Loucy (cell line): ENCODE measurements around the gene CRABP1.
A peak's percentile ranks its signal among the peaks of the same experiment; 100 is the strongest.

Source experiments
- H2AFZ ChIP-seq: fragments of 200-600 bp; sonication (generic); 2 replicates; pipeline ENCODE4 v1.6.0; 2016; ENCODE audit warnings: antibody characterized with exemption, mild to moderate bottlenecking, low read length, moderate library complexity
- H3F3A ChIP-seq: fragments of 200-600 bp; 2 replicates; pipeline ENCODE4 v1.6.0; 2016; ENCODE audit warnings: antibody characterized with exemption, low read depth, mild to moderate bottlenecking
- H3K27me3 ChIP-seq: fragments of 200-600 bp; sonication (generic); 2 replicates; pipeline ENCODE4 v1.6.1; 2014; ENCODE audit warnings: low read length, mild to moderate bottlenecking; ENCODE audit not compliant: insufficient read depth, poor library complexity, severe bottlenecking
- H3K36me3 ChIP-seq: fragments of 200-600 bp; sonication (generic); 2 replicates; pipeline ENCODE4 v1.6.1; 2016; ENCODE audit warnings: low read length; ENCODE audit not compliant: insufficient read depth
- H3K4me1 ChIP-seq: fragments of 200-600 bp; sonication (generic); 2 replicates; pipeline ENCODE4 v1.5.1; 2014; ENCODE audit warnings: low read length, mild to moderate bottlenecking; ENCODE audit not compliant: insufficient read depth, poor library complexity, severe bottlenecking
- H3K4me2 ChIP-seq: fragments of 200-600 bp; sonication (generic); 2 replicates; pipeline ENCODE4 v1.6.0; 2014; ENCODE audit warnings: antibody characterized with exemption, low read length, low read depth, mild to moderate bottlenecking; ENCODE audit not compliant: poor library complexity, severe bottlenecking
- H3K4me3 ChIP-seq: fragments of 200-600 bp; sonication (generic); 2 replicates; pipeline ENCODE4 v1.5.1; 2014; ENCODE audit warnings: low read length, mild to moderate bottlenecking, mixed read lengths; ENCODE audit not compliant: poor library complexity, severe bottlenecking
- H3K79me2 ChIP-seq: fragments of 200-600 bp; sonication (generic); 2 replicates; pipeline ENCODE4 v1.6.1; 2014; ENCODE audit warnings: low read length; ENCODE audit not compliant: insufficient read depth
- H3K9ac ChIP-seq: fragments of 200-600 bp; sonication (generic); 2 replicates; pipeline ENCODE4 v1.6.0; 2014; ENCODE audit warnings: mild to moderate bottlenecking, low read depth, low read length, moderate library complexity; ENCODE audit not compliant: poor library complexity, severe bottlenecking
- H3K9me2 ChIP-seq: fragments of 200-600 bp; sonication (generic); replicated peaks from 2 replicates; pipeline ENCODE4 v1.6.1; 2016; ENCODE audit warnings: low read depth, low read length, mixed read lengths
- H3K9me3 ChIP-seq: fragments of 200-600 bp; sonication (generic); 2 replicates; pipeline ENCODE4 v1.6.1; 2014; ENCODE audit warnings: mild to moderate bottlenecking, antibody characterized with exemption, low read length, low read depth; ENCODE audit not compliant: insufficient read depth
- H4K20me1 ChIP-seq: fragments of 200-600 bp; sonication (generic); 2 replicates; pipeline ENCODE4 v1.6.0; 2014; ENCODE audit warnings: antibody characterized with exemption, low read length, mild to moderate bottlenecking; ENCODE audit not compliant: insufficient read depth, poor library complexity, severe bottlenecking
- EZH2phosphoT487 ChIP-seq: fragments of 200-600 bp; IDR thresholded peaks from 2 replicates; pipeline ENCODE4 v1.6.1; 2018; ENCODE audit warnings: antibody characterized with exemption, mild to moderate bottlenecking, moderate library complexity, borderline replicate concordance
- TF ChIP-seq, protein P1 (sequence below): fragments of 200-600 bp; sonication (generic); conservative IDR thresholded peaks from 2 replicates; pipeline ENCODE4 v1.5.1; 2014; ENCODE audit warnings: mild to moderate bottlenecking, antibody characterized with exemption, low read length

The CRABP1 gene

DNA sequence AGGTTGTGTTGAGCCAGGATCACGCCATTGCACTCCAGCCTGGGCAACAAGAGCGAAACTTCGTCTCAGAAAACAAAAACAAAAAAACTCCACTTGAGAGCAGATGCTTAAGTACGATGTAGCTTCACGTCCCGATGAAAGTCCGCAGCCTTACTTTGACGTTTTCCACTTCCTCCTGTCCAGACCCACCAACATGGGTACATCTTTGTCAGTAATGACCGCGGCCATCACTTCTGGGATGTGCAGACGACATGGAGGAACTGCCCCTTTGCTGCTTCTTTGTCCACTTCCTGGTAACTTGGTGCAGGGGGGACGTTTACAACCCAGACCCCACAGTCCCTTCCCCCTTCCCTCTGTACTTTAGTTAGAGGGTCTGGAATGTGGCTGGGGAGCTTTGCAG, 48.7 kb downstream of the CRABP1 start:
- Histone ChIP-seq H3K9me2 (no peaks in the 10 kb centered on the region), H3K4me1 (no peaks in the 10 kb centered on the region), H3K36me3 (no peaks in the 10 kb centered on the region), H2AFZ (0 out of 2 replicates have a peak overlapping the region, but pooled peaks have one; percentile 52), H4K20me1 (no peaks in the 10 kb centered on the region), H3K4me2 (no peak overlapping the region), H3F3A (no peaks in the 10 kb centered on the region), H3K9me3 (no peaks in the 10 kb centered on the region), H3K4me3 (no peak overlapping the region), H3K9ac (no peak overlapping the region), H3K79me2 (no peaks in the 10 kb centered on the region), H3K27me3 (no peaks in the 10 kb centered on the region)
- TF ChIP-seq EZH2phosphoT487, result no peak
- TF ChIP-seq, protein P1, sequence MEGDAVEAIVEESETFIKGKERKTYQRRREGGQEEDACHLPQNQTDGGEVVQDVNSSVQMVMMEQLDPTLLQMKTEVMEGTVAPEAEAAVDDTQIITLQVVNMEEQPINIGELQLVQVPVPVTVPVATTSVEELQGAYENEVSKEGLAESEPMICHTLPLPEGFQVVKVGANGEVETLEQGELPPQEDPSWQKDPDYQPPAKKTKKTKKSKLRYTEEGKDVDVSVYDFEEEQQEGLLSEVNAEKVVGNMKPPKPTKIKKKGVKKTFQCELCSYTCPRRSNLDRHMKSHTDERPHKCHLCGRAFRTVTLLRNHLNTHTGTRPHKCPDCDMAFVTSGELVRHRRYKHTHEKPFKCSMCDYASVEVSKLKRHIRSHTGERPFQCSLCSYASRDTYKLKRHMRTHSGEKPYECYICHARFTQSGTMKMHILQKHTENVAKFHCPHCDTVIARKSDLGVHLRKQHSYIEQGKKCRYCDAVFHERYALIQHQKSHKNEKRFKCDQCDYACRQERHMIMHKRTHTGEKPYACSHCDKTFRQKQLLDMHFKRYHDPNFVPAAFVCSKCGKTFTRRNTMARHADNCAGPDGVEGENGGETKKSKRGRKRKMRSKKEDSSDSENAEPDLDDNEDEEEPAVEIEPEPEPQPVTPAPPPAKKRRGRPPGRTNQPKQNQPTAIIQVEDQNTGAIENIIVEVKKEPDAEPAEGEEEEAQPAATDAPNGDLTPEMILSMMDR, result no peak

DNA sequence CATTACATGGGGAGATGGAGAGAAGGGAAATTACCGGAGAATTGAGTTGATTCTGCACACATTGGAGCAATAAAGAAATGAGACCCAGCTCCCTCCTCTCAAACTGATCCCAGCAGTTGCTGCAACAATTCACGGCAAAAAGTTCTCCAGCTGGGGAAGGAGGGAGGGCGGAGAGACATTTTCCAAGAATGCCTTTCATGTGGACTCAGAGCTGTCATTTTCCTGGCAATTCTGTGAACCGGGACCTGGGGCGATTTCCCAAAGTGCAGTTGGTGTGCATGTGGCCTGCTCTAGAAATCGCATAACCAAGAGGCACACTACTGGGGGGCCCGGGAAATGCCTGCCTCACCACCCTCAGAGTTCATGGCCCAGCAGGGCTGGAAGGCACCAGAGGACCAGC, 49.2 kb downstream of the CRABP1 start:
- Histone ChIP-seq H3K36me3 (no peaks in the 10 kb centered on the region), H3F3A (no peaks in the 10 kb centered on the region), H3K9me2 (no peaks in the 10 kb centered on the region), H3K27me3 (no peaks in the 10 kb centered on the region), H4K20me1 (no peaks in the 10 kb centered on the region), H3K9ac (no peak overlapping the region), H2AFZ (0 out of 2 replicates have a peak overlapping the region, but pooled peaks have one; percentile 52), H3K4me1 (no peaks in the 10 kb centered on the region), H3K4me2 (no peak overlapping the region), H3K4me3 (no peak overlapping the region), H3K79me2 (no peaks in the 10 kb centered on the region), H3K9me3 (no peaks in the 10 kb centered on the region)
- no peak for TF ChIP-seq EZH2phosphoT487
- TF ChIP-seq, protein P1, result no peak

DNA sequence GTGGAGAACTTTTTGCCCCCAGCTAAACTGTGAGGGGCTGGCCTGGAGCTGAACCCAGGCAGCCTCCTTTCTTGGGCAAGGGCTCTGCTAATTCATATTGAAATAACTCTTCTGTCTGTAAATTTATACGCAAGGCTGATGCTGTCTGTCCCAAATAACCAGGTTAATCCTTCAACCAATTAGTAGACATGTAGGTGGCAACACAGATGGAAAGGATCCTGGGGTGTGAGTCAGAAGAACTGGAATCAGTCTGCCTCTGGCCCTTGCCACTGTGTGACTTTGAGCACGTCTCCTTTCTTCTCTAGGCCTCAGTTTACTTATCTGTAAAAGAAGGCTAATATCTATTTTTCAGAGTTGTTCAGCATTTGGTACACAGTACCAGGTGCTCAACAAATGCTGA, 49.6 kb downstream of the CRABP1 start:
- Histone ChIP-seq H3F3A (no peaks in the 10 kb centered on the region), H3K4me2 (no peak overlapping the region), H3K9ac (no peak overlapping the region), H4K20me1 (no peaks in the 10 kb centered on the region), H3K36me3 (no peaks in the 10 kb centered on the region), H3K9me2 (no peaks in the 10 kb centered on the region), H3K4me3 (no peak overlapping the region), H3K9me3 (no peaks in the 10 kb centered on the region), H3K27me3 (no peaks in the 10 kb centered on the region), H3K79me2 (no peaks in the 10 kb centered on the region), H2AFZ (no peak overlapping the region), H3K4me1 (no peaks in the 10 kb centered on the region)
- TF ChIP-seq, protein P1, result no peak
- no peak for TF ChIP-seq EZH2phosphoT487
